Measurements from ENCODE around the gene CCSER1.
"Not testable (repeated sequence)": the region's sequence is repeated elsewhere in the genome, so short reads cannot be mapped to it uniquely, and the experiment has no call there.

CCSER1 gene

DNA sequence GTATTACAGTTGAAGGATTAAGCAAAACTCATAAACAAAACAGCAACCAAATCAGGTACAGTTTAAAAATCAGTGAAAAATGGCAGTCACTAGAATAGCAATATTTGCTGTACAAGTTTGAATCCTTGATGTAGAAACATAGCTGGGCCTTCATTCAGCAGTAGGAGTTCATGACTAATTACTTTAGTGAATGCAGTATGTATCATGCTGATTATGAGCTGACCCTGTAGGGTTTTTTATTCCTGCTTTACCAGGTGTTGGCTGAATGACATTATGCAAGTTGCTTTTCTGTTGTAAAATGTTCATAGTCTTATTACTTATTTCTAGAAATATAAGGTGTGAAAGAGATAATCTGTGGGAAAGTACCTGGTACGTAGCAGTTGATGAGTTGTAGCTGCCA lies 179.6 kb downstream of the CCSER1 start:
- no peak for DNase-seq

DNA sequence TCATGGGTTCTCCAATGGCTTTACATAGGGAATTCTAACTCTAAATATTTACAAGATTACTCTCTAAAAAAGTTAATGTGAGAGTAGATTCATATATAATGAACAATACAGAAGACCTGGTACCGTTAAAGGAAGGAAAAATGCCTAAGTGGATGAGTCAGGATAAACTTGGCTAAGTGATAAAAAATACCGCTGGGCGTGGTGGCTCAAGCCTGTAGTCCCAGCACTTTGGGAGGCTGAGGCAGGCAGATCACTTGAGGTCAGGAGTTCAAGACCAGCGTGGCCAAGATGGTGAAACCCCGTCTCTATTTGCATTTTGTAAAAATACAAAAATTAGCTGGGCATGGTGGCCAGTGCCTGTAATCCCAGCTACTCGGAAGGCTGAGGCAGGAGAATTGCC lies 189.9 kb downstream of the CCSER1 start:
- DNase-seq, result not testable (repeated sequence)

DNA sequence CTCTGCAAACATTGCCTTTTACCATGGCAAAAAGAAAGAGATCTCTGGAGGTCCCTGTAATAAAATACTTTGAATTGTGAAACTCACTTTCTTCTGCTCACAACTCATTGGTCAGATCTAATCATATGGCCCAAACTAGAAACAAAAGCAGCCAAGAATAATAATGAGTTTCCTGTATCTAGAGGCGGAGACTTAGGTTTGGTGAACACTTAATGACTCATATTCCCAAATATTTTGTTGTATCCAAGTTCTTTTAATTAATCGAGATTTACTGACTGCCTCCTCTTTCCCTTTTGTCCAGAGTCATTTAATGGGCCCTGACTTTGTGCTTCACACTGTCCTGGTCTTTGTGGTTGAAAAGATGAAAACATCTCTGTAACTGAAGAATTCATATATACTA lies 190.6 kb downstream of the CCSER1 start:
- no peak for DNase-seq

DNA sequence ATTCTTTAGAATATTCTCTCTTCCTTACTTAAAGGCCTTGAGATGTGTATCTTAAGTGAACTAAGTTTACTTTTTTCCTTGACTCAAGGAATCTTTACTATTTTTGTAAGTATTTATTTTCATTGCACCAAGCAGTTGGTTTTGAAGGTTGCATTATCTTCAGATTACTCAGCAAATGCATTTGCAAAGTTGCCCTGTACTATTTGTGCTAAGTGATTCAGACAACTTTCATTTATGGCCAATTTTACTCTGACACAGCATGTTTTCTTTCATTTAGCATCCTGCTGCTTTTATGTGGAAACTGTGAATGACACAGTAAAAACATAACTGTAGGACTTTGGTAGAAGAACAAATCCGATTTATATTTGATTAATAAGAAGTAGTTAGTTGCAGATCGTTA lies 191.0 kb downstream of the CCSER1 start:
- no peak for DNase-seq

DNA sequence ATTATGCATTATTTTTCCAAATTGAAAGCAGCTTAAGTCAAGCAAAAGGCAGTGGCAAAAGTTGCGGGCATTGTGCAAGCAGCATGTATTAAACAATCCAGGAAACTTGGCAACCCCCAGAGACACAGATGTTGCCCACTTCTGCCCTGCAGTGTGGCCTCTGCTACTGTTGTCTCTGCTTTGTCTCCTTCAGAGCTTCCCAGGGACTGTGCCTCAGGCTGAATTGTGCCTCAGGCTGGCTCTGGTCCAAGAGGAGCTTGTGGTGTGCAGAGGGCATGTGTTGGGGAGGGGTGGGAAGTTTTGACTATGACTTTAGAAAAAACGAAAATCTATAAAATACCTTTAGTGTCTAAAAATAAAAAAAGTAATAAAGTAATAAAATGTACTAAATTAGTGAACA lies 201.4 kb downstream of the CCSER1 start:
- peak; percentile 31 for DNase-seq

DNA sequence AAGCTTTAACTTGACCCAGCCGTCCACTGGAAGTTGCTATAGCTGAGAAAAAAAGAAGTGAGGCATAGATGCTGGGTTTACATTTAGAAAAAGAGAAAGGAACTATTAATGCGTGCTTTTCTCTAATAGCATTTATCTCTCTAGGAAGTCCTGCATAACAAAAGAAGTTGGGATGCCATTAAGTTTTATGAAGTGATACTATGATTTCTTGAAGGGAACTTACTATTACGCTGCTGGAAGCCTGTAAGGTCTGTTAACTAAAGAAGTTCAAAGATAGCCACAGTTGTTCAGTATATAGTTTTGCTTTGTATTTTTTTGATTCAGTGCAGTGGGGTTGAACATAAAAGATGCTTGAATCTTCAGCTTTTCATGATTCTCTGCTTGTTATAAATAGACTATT lies 203.4 kb downstream of the CCSER1 start:
- no peak for DNase-seq

DNA sequence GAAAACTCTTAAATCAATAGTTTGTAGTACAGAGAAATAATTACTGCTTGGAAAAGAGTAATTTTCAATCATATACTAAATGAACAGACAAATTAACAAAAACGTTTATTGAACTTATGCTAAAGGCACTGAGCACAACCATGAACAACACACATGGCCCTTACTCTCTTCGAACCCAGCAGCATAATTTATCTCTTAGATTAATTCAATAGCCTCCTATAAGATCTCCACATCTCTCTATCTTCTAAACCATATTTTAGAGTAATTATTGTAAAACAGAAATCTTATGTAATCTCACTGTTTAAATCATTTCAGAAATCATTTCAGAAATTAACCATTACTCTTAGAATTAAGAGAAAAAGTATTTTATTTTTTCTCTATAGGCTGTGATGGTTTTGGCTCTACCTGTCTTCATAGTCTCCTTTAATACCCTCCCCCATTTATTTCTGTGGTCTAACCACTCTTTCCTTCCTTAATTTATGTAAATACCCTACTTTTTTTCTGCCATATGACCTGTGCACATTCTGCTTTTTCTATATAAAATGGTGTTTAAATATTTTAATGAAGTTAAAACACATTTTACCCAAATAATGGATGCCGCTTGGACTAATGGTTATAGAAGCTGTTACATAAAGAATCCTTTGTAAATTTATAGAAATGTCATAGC lies 218.5 kb downstream of the CCSER1 start:
- DNase-seq, result no peak

DNA sequence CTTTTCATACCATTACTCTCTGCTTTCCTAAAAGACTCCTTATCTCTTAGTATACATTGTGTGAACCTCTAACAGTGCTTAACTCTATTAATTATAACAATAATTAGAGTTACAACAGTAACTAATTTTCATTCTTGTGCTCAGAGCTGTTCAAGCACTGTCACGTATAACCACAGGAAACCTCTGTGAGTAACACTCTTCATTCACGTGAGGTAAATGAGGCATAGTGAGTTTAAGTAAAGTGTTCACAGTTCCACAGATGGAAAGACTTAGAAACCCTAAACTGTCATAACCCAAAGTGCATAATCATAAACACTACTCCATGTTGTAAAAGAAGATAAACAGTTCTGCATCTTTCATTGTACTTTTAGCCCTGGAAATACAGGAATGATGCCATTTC lies 222.4 kb downstream of the CCSER1 start:
- no peak for DNase-seq

DNA sequence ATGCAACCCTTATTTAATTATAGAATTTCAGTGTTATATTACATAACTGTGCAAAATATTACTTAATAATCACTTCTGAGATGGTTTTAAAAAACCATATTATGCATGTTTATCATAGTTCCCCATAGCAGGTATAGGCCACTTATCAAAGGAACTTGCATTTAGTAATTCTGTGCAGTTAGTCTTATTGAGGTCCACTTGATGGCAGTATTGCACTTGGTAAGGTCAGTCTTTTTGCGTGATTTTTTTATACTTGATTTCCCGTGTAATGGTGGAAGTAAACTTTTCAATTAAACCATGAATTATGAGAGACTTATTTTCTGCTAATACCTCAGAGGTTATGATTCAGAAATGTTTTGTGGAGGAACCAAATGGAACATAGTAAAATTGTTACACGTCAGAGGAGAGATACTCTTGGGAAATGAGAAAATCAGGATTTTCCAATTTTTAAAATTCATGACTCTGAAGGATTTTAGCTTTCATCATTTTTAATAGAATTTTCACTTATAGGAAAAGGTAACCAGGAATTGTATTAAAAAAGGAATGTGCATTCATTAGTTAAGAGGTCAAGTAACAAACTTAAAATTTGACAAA lies 230.0 kb downstream of the CCSER1 start:
- DNase-seq, result peak; percentile 28

DNA sequence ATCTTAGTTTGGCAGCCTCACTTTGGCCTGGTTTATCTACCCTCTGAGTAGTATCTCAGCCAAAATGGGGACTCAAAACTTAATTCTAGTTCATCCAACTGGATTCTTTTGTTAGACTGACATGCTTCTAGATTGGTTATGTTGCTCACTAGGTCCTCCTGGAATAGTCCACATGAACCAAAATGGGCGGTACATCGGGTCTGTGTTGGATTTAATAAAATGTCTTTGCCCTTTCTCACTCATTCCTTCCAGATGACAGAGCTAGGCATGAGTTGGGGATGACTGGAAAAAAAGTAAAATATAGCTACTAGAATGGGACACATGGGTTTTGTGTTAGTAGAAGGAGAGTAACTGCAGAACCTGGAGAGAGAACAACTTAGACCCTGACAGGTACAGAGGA lies 247.9 kb downstream of the CCSER1 start:
- DNase-seq, result no peak

DNA sequence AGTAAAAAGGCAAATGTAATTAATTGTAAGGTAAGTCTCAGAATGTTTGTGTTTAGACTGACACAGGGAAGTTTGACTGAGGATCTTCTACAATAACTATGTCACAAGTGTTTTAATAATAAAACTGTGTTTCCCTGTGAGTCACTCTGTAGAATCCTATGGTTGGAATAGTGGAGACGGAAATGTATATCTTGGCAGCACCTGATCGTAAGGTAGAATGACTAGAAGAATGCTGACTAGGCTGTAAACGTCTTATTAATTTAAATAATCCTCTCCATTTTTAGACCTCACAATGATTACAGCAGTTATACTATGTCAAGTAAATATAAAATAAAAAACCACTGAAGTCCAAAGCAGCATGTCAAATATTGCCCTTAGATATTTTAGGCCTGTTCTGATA lies 266.0 kb downstream of the CCSER1 start:
- no peak for DNase-seq

DNA sequence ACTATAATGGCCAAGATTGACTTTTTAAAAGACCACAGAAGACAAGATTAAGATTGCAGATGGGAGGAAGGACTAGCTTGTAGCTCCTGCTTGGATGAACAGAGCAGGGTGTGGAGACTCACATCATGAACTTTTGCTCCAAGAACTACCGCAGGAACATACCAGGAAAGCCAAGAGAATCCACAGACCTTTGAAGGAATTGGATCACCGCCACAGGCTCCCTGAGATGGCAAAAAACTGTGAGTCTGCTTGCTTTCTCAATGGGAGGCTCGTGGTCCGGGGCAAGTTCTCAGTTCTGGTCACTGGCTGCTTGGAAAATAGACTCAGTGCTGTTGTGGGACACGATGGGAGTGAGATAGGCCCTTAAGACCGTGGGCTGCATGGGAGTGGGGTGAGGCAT lies 276.6 kb downstream of the CCSER1 start:
- no peak for DNase-seq

DNA sequence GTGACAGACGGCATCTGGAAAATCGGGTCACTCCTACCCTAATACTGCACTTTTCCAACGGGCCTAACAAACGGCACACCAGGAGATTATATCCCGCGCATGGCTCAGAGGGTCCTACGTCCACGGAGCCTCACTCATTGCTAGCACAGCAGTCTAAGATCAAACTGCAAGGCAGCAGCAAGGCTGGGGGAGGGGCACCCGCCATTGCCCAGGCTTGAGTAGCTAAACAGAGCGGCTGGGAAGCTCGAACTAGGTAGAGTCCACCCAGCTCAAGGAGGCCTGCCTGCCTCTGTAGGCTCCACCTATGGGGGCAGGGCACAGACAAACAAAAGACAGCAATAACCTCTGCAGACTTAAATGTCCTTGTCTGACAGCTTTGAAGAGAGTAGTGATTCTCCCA lies 280.7 kb downstream of the CCSER1 start:
- not testable (repeated sequence) for DNase-seq

DNA sequence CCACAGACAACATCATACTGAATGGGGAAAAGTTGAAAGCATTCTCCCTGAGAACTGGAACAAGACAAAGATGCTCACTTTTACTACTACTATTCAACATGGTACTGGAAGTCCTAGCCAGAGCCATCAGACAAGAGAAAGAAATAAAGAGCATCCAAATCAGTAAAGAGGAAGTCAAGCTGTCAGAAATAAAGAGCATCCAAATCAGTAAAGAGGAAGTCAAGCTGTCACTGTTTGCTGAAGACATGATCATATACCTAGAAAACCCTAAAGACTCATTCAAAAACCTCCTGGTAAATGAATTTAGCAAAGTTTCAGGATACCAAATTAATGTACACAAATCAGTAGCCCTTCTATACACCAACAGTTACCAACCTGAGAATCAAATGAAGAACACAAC lies 285.6 kb downstream of the CCSER1 start:
- DNase-seq, result not testable (repeated sequence)

DNA sequence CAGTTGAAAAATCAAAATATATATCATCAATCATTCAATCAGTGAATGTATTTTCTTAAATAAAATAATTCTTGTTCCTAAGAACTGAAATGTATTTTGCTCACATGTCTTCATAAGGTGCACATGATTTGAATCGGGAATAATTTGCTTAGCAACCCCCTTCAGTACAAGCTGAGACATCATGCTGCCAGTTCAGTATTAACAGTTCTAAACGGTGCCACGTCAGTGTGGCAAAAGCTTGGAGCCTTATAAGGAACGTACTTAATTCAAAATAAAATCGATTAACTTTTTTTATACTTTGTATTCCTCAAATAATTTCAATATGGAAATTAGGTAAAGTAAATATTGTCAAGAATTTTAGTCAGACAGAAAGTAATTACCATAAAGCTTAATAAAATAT lies 287.9 kb downstream of the CCSER1 start:
- DNase-seq, result no peak

DNA sequence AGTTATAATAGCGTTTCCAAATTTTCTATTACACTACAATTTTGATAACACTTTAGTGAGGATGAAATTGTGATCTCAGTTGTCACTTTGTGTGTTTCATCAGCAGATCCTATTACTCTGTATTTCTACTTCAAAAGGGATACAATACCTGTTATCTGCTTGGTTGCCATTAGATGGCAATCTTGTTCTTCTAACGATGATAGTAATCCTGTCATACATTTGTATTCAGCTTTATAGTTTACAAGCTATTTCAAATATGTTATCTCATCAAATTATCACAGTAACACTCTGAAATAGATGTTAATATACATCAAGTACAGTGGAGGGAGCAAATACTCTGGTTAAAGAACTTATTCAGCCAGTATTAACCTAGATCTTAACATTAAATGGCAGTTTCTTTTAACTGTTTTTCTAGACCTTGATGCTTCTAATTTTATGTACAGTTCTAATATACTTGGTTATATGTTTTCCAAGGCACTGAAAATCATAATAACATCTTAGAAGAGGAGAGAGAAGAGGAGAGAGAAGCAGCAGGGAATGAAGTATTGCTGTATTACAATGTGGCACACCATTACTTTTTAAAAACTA lies 292.0 kb downstream of the CCSER1 start:
- DNase-seq, result peak; percentile 12

DNA sequence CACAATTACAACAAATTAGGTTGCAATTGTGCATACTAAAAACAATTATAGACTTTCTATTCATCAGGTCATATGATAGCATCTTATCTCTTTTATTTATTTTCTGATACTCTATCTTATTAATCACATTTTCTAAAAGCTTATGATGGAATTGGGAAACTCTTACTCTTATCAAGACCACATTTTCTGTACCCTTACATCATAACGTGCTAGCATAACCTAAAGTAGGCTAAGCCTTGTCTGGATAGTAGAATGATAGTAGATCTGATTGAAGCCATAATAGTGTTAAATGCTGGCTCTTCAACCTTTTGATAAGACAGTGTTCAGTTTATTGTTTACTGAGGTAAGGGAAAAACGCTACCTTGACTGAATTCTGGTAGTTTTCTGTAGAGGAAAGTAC lies 294.0 kb downstream of the CCSER1 start:
- DNase-seq, result no peak

DNA sequence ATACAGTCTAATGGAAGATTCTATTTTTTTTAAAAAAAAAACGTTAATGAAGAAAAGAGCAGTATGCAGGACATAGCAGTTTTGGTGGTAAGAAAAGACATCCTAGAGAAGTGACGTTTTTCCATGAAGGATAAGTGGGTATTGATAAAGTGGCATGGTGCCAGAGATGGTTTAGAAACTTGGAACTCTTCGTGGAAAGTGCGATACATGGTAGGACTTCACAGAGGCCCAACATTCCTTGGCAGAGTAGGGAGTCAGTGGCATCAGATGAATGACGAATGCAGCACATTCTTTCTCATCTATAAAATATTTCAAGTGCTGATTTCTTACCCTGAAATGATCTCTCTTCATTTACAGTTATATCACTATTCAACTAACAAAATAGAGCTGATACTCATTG lies 298.7 kb downstream of the CCSER1 start:
- no peak for DNase-seq

DNA sequence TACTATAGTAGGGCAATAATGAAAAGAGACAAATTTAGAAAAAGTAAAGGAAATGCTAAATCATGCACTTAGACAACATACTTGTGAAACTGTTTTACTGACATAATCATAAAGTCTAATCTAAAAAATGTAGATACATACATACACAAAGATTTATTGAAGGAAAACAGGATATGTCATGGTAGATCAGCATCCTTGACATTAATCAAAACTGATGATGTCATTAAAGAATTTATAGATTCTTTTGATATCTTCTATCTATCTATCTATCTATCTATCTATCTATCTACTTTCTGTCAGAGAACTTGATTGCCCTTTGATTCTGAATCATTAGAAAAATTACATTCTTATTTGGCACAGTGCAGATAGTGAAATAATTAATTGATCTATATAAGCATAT lies 311.3 kb downstream of the CCSER1 start:
- no peak for DNase-seq

DNA sequence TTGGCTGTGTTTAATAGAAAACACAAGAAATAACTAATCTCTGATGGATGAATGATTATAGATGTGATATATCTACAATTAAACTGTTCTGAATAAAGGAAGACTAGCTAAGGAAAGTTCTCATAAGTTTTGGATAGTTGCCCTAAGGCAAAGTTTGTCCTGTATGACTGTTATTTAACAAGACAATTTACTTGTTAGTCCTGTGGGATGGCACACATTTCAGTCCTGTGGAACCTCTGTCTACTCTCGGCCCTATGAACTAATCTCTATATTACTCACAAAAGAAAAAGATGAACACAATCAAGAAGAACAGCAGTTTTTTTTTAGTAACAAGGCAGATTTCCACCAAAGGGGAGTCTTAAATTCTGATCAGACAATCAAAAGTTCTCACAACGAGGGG lies 314.6 kb downstream of the CCSER1 start:
- DNase-seq, result no peak

DNA sequence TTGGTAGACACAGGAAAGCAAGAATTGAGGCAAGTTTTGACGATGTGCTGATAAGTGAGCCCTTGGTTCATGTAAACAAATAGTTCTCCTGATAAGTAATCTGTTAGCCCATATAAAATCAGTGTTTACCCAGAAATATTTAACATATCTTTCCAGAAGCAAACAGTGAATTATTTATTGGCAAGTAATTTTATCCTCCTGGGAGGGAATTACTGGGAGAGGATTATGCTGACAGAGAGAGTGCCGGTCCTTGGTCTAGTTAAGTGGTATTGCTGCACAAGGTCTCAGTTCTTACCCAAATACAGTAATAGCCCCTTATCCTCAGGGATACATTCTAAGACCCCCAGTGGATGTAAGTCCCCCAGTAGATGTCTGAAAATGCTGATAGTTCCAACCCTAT lies 315.4 kb downstream of the CCSER1 start:
- DNase-seq, result no peak

DNA sequence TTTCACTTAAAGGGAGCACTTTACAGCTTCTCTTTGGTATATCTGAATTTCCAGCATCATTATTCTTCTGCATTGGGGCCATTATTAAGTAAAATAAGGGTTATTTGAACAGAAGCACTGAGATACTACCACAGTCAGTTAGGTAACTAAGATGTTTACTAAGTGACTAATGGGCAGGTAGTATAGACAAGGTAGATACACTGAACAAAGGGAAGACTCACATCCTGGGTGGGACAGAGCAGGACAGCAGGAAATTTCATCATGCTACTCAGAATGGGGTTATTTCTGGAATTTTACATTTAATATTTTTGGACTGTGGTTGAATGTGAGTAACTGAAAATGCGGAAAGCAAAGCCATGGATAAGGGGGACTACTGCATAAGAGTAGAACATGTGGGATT lies 316.0 kb downstream of the CCSER1 start:
- no peak for DNase-seq

DNA sequence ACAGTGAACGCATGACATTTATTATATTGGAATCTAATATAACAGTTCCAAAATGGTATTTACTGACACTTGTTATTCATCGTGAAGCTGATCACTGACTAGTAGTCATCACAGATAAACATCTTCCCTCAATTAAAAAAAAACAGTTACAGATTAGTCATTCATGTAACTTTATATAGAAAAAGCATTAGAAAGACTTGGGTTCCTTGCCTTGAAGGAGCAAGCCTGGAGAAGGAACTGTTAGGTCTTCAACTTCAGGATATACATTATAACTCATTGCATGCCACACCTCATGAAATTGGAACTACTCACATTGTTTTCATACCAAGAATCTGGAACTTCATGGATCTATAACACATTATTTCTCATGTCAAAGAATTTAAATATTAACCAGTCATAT lies 317.7 kb downstream of the CCSER1 start:
- DNase-seq, result no peak

DNA sequence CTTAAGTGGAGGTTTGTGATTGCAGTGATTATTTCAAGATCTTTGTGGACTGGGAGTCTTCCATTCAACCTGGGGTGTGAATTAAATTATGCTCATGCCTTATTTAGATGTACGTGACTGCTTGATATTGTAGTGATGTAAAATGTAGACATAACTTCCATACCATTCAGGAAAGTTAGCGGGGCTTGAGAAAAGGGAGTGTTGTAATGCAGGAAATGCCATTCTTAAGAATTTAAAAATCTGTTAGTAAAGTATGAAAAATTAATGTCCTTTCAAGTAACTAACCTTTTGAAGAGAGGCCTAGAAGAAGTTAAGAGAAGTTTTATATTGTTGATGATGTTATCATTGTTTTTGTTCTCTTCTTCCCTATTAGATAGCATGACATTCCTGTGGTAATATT lies 318.2 kb downstream of the CCSER1 start:
- DNase-seq, result no peak

DNA sequence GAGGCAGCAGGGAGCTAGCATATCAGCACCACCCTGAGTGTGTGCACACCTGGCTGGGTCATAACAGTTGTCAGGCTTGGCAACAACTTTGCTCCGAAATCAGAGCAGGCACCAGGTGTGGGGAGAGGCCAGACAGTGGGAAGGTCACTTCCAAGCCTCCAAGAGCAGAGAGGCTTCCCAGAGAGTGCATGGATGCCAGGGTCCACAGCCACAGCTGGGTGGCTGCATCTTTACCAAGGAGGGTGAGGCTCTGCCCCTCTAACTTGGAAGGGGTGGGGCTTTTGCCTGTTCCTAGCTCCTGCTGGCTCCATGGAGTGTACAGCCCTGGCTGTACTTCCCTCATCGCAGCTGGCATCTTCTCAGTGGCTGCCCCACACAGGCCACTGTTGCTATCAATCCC lies 322.4 kb downstream of the CCSER1 start:
- no peak for DNase-seq
